Measurements from ENCODE around the gene CD83.

- no peak for TF ChIP-seq POLR2A (IDR thresholded peaks at IDR 0.05)
- TF ChIP-seq, protein P1, sequence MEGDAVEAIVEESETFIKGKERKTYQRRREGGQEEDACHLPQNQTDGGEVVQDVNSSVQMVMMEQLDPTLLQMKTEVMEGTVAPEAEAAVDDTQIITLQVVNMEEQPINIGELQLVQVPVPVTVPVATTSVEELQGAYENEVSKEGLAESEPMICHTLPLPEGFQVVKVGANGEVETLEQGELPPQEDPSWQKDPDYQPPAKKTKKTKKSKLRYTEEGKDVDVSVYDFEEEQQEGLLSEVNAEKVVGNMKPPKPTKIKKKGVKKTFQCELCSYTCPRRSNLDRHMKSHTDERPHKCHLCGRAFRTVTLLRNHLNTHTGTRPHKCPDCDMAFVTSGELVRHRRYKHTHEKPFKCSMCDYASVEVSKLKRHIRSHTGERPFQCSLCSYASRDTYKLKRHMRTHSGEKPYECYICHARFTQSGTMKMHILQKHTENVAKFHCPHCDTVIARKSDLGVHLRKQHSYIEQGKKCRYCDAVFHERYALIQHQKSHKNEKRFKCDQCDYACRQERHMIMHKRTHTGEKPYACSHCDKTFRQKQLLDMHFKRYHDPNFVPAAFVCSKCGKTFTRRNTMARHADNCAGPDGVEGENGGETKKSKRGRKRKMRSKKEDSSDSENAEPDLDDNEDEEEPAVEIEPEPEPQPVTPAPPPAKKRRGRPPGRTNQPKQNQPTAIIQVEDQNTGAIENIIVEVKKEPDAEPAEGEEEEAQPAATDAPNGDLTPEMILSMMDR (IDR thresholded peaks at IDR 0.05), result no peak
Measured at GRCh38 chr6:14083262-14083661, 34.3 kb upstream of the CD83 start.
